Measurements from ENCODE around the gene ABCC1.
"Not testable (repeated sequence)": the region's sequence is repeated elsewhere in the genome, so short reads cannot be mapped to it uniquely, and the experiment has no call there.

ABCC1 gene

GRCh38 chr16:16189842-16190241, 240.4 kb downstream of the ABCC1 start:
- DNase-seq (ENCODE audit: low spot score): no peak

DNA sequence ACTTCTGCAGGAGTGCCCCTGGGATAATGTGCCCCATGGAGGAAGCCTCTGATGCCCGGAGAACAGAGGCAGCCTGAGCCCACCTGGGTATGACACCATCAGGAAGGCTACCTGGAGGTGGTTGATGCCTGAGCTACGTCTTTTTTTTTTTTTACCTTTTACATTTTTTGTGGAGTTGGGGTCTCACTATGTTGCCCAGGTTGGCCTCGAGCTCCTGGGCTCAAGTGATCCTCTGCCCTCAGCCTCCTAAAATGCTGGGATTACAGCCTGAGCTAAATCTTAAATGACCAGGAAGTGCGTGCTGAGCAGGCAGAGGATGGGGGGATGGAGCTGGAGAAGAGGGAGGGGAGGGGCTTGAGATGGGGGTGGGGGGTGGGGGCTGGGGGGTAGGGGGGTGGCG, 241.1 kb downstream of the ABCC1 start:
- no peak for DNase-seq (ENCODE audit: low spot score)

DNA sequence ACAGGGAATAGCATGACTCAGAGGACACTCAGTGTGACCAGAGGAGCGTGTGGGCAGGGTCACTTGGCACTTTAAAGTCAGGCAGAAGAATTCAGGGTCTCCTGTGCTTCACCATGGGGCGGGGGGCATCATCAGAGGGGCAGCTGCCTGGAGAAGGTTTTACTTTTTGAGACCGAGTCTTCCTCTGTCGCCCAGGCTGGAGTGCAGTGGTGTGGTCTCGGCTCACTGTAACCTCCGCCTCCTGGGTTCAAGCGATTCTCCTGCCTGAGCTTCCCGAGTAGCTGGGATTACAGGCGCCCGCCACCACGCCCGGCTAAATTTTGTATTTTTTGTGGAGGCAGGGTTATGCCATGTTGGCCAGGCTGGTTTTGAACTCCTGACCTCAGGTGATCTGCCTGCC, 241.6 kb downstream of the ABCC1 start:
- not testable (repeated sequence) for DNase-seq (ENCODE audit: low spot score)

- DNase-seq (ENCODE audit: low spot score): no peak
Measured at GRCh38 chr16:16191493-16192167, 242.2 kb downstream of the ABCC1 start.
